Stimulated activated CD4-positive, alpha-beta T cell treated with anti-CD3 and anti-CD28 coated beads, TNF-alpha, amount 100 ng/mL, for 24 hours (primary cell): ENCODE measurements around the gene OLA1.
A peak's percentile ranks its signal among the peaks of the same experiment; 100 is the strongest.

Source experiments
- DNase-seq, 3 experiments: peaks; one replicate each; pipeline ENCODE4 v3.0.0-alpha.2; 2020; ENCODE audit warnings: low read depth in 3 of 3

The OLA1 gene

GRCh38 chr2:174180165-174180724 is 68.1 kb downstream of the OLA1 start:
- no peak for DNase-seq

GRCh38 chr2:174177316-174177890 is 70.9 kb downstream of the OLA1 start:
- no peak for DNase-seq

GRCh38 chr2:174176898-174177297 is 71.4 kb downstream of the OLA1 start:
- DNase-seq = no peak

GRCh38 chr2:174174741-174175140 is 73.6 kb downstream of the OLA1 start:
- no peak for DNase-seq

- DNase-seq = no peak
Observed at GRCh38 chr2:174172802-174173355, 75.5 kb downstream of the OLA1 start.

GRCh38 chr2:174171686-174172445 is 76.5 kb downstream of the OLA1 start:
- no peak for DNase-seq

- DNase-seq = no peak
Observed at GRCh38 chr2:174169372-174169771, 79.0 kb downstream of the OLA1 start.

- no peak for DNase-seq
Observed at GRCh38 chr2:174166261-174166660, 82.1 kb downstream of the OLA1 start.

- no peak for DNase-seq
Observed at GRCh38 chr2:174161490-174161889, 86.8 kb downstream of the OLA1 start.

- DNase-seq = peak in 1 of 3 experiments; percentile 6
Observed at GRCh38 chr2:174158003-174158402, 90.3 kb downstream of the OLA1 start.

- no peak for DNase-seq
Observed at GRCh38 chr2:174157053-174157452, 91.3 kb downstream of the OLA1 start.

- DNase-seq = no peak
Observed at GRCh38 chr2:174153757-174154680, 94.3 kb downstream of the OLA1 start.

- DNase-seq = no peak
Observed at GRCh38 chr2:174149530-174149929, 98.8 kb downstream of the OLA1 start.

GRCh38 chr2:174148833-174149232 is 99.5 kb downstream of the OLA1 start:
- DNase-seq = no peak

GRCh38 chr2:174145827-174146226 is 102.5 kb downstream of the OLA1 start:
- no peak for DNase-seq

- no peak for DNase-seq
Observed at GRCh38 chr2:174142290-174142689, 106.0 kb downstream of the OLA1 start.

GRCh38 chr2:174138161-174138560 is 110.2 kb downstream of the OLA1 start:
- no peak for DNase-seq

- DNase-seq = no peak
Observed at GRCh38 chr2:174135981-174136380, 112.4 kb downstream of the OLA1 start.

GRCh38 chr2:174125090-174125489 is 123.2 kb downstream of the OLA1 start:
- no peak for DNase-seq

- no peak for DNase-seq
Observed at GRCh38 chr2:174124181-174124580, 124.2 kb downstream of the OLA1 start.

GRCh38 chr2:174122185-174122584 is 126.1 kb downstream of the OLA1 start:
- no peak for DNase-seq

- no peak for DNase-seq
Observed at GRCh38 chr2:174121612-174122011, 126.7 kb downstream of the OLA1 start.
